ENCODE measurements around the gene CNOT10. TPM values are rescaled to one million over a fixed set of nuclear protein-coding genes. Genes with fewer than 3 reads are reported as not detected.
"Not testable (repeated sequence)": the region's sequence is repeated elsewhere in the genome, so short reads cannot be mapped to it uniquely, and the experiment has no call there.

Gene CNOT10
- total RNA-seq, 1 experiment from 2014 or later, result 13.0 TPM

DNA sequence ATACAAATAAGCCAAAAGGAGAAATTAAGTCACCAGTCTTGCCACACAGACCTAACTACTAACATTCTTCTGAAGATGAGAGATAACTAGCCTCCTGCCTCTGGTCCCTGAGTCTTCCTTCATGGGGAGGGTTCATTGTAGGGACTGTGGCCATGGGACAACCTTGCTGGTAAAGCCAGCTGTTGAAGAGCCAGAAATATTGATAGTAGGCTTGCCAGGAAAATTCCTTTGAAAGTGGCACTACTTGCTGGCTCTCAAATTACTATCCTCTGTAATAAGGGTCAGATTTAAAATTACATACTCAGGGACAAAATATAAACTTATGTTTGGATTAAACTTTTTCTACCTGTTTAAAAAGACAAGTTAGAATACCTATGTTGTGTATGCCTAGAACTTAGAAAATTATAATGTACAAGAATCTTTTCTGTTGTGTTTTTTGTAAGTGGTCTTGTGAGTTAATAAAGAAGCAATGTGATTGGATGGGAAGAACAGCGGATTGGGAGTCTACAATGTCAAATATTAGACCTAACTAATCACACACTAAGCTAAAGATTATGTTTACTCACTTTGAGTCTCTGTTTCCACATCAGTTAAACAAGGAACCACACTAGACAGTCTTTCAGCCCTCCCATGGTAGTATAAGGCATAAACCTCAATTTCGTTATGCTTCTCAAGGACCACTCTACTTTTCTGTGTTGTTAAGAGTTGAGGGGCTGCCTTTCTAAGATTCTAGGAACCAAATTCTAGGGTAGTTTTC, 72.8 kb downstream of the CNOT10 start:
- no peak for DNase-seq (ENCODE audit: low spot score)

DNA sequence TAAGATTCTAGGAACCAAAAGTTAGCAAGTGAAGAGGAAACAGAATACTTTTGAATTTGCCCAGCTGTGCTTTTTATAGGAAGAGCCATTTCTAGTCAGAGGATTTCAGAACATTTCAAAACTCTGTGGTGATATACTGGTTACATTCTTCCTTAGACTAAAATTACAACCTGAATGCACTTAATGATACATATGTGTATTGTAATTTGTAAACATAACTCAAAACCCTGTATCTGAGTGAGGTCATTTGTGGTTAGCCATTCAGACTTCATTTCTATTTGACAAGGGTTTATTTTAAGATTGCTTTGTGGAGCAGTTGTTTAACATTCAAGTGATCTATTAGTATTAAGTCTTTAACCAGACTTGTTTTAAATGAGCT, 73.4 kb downstream of the CNOT10 start:
- no peak for DNase-seq (ENCODE audit: low spot score)

DNA sequence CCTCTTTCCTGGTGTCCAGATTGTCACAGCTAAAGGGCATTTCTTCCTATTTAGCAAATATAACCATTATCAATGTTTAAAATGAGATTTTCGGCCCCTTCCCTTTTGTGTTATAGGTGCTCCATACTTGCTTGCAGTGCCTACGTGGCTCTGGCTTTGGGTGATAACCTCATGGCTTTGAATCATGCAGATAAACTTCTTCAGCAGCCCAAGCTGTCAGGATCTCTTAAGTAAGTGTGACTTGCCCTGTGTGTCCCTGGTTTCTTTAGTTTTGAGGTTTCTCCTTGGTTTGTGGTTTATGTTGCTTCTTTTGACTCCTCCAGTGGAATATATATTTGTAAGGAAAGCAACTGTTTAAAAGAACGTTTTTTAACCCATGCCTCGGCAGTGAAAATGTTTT, 74.4 kb downstream of the CNOT10 start:
- no peak for DNase-seq (ENCODE audit: low spot score)

DNA sequence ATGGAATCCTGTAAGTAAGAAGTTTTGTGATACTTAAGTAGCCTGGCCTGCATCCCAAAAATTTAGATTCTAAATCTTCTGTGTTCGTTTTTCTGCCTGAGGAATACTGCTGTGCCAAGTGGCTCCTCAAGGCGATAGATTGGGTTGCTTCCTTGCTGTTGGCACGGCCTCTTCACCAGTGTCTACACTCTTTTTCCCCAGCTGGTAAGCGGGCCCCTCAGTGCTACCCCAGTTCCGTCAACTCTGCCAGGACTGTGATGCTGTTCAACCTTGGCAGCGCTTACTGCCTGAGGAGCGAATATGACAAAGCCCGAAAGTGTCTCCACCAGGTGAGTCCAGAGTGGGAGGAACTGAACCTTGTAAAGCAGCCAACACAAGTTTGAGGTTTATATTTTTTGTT, 79.5 kb downstream of the CNOT10 start:
- DNase-seq (ENCODE audit: low spot score), result no peak

DNA sequence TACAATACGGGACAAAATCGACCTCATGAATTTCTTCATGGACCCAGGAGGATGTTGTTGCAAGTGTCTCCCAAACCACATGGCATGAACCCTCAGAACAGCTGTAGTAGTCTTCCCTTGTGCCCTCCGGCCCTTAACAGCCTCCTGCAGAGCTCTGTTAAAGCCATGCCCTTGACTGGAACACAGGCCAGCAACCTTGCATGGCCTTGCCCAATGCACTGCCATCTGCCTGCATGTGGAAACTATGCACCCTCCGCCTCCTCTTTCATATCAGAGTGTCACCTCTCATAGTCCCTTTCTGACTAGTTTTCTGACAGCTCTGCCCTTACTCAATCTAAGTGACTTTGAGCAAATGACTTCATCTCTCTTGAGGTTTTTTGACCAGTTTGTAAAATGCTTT, 93.4 kb downstream of the CNOT10 start:
- DNase-seq (ENCODE audit: low spot score), result no peak

DNA sequence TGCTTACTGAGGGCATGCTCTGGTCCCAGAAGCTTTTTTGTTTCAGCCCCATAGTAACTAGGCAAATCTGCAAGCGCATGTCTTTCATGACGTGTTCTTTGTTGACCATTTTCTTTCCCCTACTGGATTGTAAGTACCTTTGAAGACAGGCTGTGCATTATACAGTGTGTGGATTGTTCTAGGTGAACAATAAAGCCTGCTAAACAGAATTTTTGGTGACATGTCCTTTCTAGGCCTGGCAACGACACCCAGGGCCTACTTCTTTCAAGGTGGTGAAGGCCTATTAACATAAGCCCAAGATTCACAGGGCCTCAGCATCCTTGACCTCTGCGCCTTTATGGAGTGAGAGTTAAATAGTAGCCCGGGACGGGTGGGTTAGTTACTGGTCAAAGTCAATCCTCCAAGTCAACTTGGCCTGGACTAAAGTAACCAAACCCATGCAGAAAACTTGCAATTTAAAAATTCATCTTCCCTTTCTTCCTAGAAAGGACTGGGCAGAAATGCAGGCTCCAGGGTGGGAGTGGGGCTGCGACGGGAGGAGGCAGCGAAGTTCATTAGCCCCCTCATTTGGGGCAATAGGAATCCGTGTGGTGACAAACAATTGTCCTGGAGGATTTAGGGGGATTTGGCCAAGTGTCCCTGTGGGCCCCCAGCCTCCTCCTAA, 95.2 kb downstream of the CNOT10 start:
- no peak for DNase-seq (ENCODE audit: low spot score)

DNA sequence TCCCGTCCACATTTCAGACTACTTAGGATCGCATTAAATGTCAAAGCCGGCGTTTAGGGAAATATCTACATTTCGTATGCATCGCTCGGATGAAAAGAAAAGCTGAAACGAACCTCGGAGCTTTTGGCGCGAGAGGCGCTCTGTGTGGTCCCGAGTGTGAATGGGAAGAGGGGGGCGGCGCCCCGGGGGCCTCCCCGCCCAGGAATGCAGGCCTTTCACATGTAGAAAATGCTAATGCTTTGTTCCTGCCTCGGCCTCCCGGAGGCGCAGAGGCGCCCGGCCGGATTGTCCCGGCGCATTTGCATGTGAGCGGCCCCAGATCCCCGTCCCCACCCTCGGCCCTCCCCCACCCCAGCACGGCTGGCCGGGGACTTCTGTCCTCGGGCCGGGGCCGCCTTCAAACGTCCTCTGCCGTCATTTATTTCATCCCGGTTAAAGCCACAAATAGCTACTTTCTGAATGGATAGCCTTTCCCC, 95.8 kb downstream of the CNOT10 start:
- peak; percentile 34 for DNase-seq (ENCODE audit: low spot score)

DNA sequence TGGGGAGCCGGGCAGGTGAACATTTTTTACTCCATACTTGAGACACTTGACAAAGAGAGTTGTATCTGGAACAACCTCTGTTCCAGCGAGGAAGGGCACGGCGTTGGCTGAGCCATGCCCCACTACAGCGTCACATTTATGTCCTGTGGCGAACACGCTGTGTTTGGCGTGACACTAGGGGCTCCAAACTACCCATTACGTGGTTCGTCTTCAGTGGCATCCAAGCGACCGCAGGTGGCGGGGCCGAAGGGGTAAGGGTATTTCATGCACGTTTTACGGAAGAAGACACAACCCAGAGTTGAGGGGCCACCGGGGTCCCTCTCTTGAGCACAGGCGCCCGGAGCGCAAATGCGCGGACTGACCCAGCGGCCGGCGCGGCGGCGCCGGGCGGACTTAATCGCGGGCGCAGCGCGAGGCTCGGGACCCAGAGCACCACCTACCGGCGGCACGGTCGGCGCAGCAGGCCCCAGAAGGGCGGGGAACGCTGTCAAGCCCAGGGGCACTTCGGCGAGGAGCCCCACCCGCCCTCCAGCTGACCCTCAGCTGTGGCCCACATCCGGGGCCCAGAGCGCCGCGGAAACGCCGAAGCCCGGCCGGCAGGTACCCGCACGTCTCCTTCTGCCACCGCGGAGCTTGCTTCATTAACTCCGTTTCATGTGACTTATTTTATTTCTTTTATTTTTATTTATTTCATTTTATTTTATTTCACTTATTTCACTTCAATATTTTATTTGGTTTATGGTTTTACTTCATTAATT, 96.4 kb downstream of the CNOT10 start:
- peak; percentile 68 for DNase-seq (ENCODE audit: low spot score)

DNA sequence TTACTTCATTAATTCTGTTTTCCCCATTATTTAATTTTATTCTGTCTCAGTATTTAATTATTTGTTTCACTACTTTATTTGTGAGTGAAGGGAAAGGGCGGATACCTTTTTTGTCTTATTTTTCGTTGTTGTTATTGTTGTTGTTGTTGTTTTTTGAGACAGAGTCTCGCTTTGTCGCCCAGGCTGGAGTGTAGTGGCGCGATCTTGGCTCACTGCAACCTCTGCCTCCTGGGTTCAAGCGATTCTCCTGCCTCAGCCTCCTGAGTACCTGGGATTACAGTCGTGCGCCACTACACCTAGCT, 96.9 kb downstream of the CNOT10 start:
- DNase-seq (ENCODE audit: low spot score), result not testable (repeated sequence)

DNA sequence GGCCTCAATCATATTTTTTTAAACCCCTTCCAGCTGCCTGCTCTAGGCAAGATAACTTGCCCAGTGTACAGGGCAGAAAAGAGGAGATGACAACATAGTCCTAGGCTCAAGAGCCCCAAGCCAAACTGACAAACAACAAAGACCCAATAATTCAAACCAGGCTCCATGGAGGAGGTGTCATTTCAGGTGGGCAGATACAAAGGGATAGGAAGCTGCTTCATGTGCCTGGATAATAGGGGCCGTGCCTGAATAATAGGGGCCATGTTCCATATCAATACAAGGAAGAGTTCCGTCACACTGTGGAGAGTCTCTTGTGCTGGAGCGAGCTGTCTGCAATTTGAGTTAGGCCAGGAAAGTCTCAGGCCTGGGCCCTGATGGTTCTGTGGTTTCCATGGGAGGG, 97.4 kb downstream of the CNOT10 start:
- no peak for DNase-seq (ENCODE audit: low spot score)

DNA sequence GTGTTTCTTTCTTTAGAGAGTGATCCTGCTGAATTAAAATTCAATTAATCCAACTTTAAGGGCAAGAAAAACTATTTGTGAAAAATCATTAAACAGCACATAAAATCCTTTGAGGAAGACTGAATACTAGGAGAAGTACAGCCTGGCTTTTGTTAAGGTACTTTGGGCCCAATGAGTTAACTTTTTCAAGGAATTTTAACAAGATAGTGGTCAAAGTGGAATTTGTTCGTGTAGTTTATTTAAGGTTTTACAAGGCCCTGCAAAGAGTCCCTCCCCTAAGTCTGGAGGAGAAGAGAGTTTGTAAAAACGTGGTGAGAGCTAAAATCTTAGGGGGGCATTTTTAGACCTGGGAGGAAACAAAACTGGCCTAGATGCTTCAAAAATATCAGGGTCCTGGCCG, 106.8 kb downstream of the CNOT10 start:
- DNase-seq (ENCODE audit: low spot score), result no peak

DNA sequence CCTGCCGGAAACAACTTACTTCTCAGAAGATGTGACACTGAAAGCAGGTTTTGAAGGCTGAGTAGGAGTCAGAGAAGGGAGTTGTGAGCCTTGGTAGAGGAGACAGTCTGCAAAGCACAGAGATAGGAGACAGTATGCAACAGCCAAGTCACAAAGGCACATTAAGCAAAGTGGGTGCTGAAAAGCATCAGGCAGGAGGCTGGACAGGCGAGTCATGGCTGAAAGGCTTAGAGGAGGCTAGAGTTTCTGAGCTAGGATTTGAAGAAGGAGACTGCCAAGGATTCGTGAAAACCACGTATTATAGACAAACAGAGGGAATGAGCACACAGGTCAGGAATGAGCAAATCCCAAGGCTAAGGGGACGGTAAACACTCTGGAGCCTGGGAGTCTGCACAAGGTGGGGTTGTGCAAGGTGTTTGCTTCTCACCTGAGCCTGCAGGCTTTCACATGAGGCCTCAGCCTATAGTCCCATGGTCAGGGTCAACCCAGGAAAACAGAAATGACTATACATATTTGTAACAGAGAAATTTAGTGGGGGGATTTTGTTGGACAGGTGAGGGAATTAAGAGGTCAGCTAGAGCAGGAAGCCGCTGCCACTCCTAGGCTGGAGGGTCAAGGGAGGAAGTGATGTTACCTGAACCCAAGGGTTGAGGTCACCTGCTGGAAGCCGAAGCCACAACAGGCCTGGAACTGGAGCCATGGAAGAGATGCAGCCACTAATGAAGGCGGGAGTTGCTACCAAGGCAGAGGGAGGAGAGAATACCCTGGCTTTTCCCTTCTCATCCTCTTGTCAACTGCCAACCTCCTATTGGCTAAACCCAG, 109.7 kb downstream of the CNOT10 start:
- no peak for DNase-seq (ENCODE audit: low spot score)

DNA sequence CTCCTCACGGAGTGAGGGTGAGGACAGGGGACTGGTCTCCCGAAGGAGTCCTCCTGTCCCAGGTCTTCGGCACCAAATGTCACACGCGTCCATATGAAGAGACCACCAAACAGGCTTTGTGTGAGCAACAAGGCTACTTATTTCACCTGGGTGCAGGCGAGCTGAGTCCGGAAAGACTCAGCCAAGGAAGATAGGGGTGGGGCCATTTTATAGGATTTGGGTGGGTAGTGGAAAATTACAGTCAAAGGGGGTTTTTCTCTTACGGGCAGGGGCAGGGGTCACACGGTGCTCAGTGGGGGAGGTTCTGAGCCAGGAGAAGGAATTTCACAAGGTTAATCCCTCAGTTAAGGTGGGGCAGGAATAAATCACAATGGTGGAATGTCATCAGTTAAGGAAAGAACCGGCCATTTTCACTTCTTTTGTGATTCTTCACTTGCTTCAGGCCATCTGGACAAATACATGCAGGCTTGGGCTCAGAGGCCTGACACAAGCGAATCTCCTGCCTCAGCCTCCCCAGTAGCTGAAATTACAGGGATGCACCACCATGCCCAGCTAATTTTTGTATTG, 111.5 kb downstream of the CNOT10 start:
- not testable (repeated sequence) for DNase-seq (ENCODE audit: low spot score)

DNA sequence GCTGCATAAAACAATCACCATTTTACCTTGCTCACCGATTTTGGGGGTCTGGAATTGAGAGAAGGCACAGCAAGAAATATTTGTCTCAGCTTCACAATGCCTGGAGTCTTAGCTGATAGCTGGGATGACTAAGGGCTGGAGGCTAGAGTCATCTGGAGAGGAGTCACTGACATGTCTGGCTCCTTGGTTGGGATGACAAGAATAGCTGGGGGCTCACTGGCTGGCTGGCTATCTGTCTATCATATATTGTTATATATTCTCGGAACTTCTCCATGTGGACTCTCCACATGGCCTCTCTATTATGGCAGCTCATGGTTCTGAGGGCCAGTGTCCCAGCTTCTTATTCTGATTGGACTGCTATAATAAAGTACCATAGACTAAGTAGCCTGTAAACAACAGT, 112.8 kb downstream of the CNOT10 start:
- DNase-seq (ENCODE audit: low spot score), result no peak

DNA sequence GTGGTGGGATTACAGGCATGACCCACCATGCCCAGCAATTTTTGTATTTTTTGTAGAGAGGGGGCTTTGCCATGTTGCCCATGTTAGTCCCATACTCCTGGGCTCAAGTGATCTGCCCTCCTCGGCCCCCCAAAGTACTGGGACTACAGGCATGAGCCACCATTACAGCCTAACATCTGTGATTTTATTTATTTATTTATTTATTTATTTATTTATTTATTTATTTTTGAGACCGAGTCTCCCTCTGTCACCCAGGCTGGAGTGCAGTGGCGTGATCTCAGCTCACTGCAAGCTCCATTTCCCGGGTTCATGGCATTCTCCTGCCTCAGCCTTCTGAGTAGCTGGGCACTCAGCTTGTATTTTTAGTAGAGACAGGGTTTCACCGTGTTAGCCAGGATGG, 116.5 kb downstream of the CNOT10 start:
- DNase-seq (ENCODE audit: low spot score), result not testable (repeated sequence)

DNA sequence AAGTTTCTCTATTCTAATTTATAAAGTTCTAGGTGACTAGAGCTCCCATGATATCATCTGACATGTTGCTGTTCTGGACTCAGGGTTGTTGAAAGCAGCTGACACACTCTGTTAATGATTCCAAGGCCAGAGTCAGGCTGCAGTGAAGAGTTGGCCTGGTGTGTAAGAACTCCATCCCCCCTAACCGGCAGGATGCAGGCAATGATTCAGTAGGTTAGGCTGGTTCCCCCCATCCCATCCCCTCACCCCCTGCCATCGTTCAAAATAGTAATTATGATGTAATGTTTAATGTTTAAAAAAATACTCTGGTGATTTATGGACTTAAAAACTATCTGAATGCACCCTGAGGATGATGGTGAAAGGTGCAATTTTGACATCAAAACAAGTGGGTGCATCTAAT, 128.2 kb downstream of the CNOT10 start:
- no peak for DNase-seq (ENCODE audit: low spot score)

DNA sequence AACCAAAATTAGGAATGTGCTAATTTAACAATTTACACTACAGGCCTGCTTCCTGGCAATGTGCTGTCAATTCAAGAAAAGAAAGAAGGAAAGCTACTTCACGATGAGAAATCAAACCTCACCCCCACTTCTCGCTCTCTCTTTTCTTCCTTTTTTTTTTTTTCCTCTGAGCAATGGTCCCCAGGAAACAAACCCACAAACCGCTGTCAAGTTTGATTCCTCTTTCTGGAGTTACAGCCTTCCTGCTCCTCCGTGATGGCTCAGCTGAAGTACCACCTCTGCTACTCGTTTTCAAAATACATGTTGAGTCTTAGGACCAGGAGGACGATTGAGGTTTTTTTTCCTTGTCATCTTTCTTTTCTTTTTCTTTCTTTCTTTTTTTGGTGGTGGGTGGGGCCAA, 129.4 kb downstream of the CNOT10 start:
- no peak for DNase-seq (ENCODE audit: low spot score)

DNA sequence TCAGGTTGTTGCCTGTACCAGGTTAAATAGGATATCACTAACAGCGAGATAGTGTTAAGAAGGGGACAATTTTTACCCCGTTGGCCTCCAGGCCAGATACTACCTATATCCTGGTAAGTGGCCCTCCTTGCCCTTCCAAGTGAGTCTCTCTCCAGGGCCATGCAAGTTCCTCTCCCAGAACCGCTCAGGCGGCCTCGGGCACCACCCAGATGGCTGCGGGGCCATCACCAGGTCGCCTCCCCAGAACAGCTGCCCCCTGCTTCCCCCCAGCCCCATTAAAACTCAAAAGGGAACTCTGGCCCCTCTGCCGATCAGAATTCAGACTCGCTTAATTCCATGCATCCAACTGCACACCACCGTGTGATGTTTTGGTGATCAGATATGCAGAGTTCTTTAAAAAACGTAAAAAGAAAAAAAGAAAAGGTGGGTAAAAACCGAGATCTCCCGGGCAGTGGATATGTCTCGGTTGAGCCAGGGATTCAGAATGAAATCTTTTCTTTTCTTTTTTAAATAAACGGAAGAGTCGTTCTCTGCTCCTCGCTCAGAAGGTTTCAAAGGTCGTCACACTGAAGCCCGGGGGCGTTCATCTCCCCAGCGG, 131.0 kb downstream of the CNOT10 start:
- DNase-seq (ENCODE audit: low spot score), result no peak

DNA sequence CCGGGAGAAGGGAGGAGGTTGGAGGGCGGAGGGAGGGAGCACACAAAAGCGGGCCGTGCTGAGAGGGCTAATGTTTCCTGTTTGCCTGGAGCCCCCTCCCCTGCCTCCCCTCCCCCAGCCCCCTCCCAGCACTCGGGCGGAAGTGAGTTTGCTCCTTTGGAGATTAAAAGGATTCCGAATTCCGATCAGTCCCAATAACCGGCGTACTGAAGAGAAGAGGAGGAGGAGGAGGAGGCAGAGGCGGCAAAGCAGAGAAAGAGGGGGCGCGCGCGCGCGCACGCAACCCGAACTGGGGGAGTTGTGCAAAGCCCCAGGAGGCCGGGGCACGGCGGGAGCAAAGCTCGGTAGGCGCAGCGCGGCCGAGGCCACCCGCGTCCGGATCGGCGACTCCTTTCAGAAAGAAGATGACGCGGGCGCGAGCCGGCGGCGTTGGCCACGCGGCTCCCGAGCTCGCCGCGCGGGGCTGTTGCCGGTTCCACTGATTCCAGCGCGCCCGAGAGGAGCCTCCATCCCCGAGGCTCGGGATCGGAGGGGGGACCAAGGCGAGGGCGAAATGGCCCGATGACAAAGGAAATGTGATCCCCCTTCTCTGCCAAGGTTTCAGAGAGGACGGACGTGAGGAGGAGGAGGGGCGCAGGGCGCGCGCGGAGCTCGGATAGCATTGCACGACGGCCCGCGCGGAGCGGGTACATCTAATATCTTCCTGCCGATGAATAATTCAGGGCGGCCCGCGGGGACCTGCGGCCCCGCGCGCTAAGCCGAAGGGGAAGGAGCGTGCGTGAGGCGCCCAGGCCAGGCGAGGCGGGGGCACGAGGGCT, 131.7 kb downstream of the CNOT10 start:
- DNase-seq (ENCODE audit: low spot score), result no peak

DNA sequence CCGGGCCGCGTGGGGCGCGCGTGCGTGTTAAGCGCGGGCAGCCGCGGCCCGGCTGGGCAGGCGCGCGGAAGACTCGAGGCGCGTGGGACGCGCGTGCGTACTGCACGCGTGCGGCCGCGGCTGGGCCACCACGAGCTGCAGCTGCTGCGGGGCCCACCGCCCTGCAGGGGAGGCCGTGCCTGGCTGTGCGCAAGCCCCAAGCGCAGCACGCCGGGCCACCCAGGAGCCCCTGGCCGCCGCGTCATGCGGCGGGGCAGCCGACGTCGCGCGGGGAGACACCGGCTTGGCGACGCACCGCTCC, 132.2 kb downstream of the CNOT10 start:
- DNase-seq (ENCODE audit: low spot score), result no peak
